Stromal cell of bone marrow (primary cell): Measurements from ENCODE around the gene EPB41L5.
"Not testable (repeated sequence)": the region's sequence is repeated elsewhere in the genome, so short reads cannot be mapped to it uniquely, and the experiment has no call there.

ENCODE experiments used
- DNase-seq: peaks from one replicate; pipeline ENCODE4 v3.0.0-alpha.2; 2012; ENCODE audit warnings: low read depth

EPB41L5 gene

DNA sequence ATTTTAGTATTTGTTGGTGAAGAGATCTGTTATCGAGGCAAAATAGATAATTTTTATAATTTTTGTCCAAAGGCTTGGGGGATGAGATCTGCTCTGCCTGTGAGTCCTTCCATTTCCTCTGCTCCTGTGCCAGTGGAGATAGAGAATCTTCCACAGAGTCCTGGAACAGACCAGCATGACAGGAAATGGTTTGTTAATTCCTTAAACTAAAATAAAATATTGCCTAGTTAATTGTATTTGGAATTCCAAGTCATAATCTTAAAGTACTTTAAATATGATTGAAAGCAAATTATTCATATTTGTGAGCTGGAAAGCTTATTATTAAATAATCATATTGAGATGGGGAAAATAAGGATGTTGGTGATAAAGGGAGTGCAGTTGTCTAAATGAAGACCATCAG, 87.8 kb downstream of the EPB41L5 start:
- no peak for DNase-seq

DNA sequence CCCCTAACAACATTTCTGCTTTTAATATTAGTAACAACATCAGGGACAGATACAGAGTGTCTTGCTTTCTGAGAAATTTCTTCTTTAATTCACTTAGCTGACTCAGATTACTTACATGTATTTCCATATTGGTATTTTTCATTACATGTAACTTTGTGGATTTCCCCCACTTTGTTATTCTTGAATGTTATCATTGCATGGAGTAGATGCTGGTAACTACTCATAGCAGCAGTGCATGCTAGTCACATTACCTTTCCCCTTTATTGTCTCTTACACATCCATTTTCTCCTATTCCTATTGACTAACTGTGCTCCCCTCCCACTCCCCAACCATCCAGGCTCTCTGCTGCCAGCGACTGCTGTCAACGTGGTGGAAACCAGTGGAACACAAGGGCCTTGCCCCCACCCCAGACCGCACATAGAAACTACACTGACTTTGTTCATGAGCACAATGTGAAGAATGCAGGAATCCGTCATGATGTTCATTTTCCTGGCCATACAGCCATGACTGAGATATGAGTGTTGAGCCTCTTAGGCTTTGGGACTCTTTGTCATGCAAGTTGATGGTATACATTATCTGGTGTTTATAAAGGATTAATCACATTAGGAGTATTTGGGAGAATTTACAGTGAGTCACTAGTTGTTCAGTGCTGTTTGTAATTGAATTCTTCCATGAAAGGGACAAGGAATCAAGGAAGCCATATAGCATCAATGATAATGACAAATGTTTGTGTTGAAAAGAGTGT, 91.0 kb downstream of the EPB41L5 start:
- DNase-seq, result peak; percentile 50

DNA sequence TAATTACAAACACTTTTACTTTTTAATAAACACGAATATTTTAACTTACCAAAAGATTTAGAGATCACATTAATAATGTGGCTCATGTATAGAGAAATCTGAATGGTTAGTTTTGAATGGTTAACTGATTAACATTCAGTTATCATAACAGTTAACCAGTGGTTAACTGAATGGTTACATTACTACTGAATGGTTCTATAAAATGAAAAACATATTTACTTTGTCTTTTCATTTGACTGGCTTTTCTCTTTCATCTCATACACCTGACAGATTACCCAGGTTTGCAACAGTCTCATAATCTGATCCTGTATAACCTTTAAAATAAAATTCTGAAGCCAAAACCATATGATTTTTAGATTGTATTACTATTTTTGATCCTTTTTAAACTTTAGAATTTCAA, 91.9 kb downstream of the EPB41L5 start:
- no peak for DNase-seq

DNA sequence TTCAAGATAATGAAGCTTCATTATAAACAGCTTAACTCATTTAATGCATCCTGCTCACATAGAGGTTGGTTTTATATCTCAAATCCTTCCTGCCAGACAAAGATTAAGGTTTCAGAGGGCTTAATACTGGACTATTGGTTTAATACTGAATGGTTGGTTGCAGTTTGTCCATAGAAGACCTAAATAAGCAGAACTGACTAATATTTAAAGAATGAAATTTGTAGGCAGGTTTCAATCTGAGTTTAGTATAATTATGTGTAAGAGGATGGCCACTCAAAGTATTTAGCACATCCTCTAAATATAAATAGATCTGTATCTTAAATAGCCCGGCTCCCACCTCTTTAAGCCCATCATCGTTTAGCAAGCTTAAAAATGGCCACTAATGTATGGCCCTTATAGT, 92.5 kb downstream of the EPB41L5 start:
- no peak for DNase-seq

DNA sequence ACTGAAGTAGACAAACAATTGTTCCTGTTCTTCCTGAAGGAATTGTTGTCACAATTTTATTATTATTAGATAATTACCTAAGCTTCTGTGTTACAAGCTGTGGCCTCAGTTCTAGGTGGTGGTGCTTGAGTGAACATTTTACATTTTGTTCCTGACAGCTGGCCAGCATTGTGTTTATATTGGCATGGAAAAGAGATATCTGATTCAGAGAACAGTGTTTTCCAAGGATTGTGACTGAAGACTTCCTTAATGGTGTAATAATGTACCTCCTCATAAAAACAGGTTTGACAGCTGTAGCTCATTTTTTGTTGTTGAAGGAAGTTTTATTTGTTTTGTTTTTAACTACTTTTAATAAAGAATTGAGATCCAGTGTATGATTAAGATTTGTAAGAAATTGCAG, 95.2 kb downstream of the EPB41L5 start:
- peak; percentile 68 for DNase-seq

DNA sequence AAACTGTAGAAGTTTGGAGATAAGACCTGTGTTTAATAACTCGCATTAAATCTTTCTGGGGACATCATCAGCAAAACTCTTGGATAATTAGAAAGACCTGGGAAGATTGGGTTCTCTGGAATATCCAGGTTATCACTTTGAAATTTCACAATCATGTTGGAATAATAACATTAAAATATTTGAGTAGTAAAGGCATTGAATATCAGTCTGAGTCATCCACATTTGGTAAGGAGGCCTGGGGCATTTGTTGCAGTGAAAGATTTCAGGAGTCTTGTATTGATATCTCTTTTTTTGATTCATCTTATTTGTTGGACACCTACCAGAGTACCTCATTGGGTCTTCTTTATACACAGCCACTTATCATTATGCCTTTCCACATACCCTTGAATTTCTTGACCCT, 95.9 kb downstream of the EPB41L5 start:
- DNase-seq, result peak; percentile 3

DNA sequence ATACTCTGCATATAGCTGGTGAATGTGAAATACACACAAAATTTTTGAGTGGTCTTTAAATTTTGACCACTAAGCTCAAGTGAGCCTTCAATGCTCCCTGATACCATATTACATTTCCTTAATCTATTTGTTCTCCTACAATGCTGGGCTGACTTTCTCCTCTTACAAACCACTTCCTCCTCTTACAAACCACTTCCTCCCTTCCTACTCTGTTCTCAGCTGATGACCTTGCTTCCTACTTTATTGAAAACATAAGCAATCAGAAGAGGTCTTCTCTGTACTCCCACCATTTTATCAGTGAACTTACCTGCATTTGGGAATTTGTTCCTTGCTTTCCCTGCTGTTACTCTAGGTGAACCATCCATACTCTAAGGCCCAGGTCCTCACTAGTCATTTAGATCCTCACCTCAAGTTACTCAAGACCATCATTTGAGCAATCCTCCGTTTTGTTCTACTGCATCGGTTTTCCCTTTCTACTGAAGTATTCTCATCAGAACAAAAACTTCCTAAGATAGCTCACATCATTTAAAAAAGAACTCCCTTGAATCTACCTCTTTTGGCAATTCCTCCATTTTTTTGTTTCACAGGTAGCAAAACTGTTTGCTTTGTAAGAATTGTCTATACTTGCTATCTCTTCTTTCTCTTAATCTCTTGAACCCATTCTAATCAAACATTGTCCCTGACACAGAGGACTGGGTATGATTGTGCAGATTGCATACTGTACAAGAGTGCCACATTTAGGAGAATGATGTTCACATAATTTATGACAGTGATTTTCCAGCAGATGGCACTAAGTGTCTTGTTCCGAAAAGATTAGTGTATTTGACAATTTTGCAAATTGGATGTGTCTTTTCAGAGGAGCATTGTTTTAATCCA, 96.5 kb downstream of the EPB41L5 start:
- peak; percentile 19 for DNase-seq

DNA sequence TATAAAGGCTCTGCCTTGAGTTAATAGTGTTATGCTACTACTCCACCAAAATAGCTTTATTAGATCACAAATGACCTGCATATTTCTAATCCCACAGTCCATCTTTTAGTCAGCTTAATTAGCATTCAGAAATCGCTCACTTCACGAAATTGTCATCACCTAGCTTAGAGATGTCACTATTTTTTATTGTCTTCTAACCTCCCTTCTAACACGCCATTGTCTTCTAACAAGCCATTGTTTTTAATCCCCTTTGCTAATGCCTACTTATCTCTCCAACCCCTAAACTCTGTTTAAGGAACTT, 97.1 kb downstream of the EPB41L5 start:
- no peak for DNase-seq

DNA sequence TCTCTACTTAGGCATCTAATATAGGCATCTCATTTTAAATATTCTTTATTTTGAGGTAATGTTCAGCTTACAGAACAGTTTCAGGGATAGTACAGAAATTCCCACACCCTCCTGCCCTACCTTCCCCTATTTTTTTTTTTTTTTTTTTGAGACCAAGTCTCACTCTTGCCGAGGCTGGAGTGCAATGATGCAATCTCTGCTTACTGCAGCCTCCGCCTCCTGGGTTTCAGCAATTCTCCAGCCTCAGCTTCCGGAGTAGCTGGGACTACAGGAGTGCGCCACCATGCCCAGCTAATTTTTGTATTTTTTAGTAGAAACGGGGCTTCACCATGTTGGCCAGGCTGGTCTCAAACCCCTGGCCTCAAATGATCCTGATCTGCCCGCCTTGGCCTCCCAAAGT, 97.6 kb downstream of the EPB41L5 start:
- no peak for DNase-seq

DNA sequence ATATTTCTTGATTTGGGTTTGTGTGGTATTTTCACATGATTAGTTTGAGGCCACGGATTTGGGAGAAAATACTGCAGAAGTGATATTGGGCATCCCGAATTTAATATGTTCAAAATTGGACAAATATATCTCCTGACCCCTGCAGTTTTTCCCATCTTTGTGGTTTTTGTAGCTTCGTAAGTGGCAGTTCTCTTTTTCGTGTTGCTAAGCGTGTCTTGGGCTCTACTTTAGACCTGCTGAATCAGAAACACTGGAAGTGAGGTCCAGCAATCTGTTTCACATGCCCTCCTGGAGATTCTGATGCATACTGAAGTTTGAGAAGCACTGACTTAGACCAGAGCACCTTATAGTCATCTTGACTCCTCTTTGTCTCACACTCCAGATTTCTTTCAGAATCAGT, 98.3 kb downstream of the EPB41L5 start:
- DNase-seq, result no peak

DNA sequence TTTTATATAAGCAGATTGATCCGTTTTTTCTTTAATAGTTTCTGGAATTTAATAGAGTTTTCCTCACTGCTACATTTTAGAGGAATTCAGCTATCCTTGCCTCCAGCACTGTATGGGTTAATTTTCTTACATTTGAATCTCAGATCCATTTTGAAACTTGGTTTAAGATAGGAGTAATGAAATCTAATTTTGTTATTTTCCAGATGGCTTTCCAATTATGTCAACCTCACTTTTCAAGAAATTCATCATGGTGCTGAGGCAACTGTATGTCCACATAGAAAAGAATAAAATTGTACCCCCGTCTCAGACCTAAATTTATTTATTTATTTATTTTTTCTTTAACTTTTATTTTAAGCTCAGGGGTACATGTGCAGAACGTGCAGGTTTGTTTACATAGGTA, 105.1 kb downstream of the EPB41L5 start:
- no peak for DNase-seq

DNA sequence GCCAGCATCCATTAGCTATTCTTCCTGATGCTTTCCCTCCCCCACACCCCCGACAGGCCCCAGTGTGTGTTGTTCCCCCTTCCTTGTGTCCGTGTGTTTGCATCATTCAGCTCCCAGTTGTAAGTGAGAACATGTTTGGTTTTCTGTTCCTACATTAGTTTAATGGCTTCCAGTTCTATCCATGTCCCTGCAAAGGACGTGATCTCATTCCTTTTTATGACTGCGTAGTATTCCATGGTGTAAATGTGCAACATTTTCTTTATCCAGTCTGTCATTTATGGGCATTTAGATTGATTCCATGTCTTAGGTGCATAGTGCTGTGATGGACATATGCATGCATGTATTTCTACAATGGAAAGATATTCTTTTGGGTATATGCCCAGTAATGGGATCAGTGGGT, 105.6 kb downstream of the EPB41L5 start:
- no peak for DNase-seq

DNA sequence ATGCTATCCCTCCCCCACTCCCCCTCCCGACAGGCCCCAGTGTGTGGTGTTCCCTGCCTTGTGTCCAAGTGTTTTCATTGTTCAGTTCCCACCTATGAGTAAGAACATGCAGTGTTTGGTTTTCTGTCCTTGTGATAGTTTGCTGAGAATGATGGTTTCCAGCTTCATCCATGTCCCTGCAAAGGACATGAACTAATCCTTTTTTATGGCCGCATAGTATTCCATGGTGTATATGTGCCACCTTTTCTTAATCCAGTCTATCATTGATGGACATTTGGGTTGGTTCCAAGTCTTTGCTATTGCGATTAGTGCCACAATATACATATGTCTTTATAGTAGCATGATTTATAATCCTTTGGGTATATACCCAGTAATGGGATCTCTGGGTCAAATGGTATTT, 108.5 kb downstream of the EPB41L5 start:
- not testable (repeated sequence) for DNase-seq

DNA sequence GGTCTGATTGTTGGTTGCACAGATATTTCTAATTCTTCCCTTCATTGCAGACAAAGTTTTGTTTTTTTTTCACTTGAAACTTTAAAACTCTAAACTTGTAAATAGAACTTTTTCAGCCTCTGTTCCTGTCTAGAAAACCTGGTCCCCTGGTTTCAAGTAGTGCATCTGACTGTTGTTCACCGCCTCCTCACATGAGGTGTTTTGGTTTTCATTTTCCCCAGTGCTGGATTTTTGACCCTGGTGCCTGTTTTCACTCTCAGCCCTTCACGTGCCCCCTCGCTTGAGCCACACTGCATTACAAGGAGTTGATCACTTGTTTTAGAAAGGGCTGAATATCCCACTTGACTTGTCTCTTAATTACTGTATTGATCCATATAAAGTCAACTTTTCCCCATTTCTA, 110.2 kb downstream of the EPB41L5 start:
- DNase-seq, result no peak

DNA sequence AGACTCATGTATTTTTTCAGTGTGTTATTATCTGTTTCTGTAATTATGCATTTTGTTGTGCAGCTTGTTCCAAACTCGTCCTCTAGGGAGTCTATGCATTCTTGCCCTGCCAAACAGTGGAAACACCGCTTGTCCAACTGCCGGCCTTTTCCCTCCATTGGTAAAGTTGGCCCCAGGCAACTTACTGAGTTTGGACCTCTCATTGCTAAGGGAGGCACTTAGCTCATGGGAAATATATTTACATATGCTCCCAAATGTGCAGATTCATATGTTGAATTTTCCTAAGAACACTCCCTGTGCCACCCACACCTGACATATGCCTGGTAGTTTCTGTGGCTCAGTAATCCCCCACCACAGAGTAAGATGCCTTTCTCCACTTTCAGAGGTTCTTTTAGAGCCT, 112.3 kb downstream of the EPB41L5 start:
- no peak for DNase-seq

DNA sequence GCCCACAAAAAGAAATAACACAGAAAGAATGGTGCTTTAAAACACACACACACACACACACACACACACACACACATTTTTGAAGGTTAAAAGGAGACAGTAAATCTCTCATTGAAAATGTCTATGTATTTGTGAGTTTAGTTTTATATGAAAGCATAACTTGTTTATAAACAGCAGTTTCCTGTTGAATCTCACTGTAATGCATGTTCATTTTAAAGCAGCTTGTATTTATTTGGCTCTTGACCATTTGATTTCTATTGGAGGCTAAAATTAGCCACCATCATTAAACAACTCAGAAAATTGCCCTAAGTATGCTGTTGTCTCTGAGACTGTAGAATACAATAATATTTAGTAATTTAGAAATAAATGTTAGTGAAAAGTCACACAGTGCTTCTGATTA, 115.3 kb downstream of the EPB41L5 start:
- DNase-seq, result no peak

DNA sequence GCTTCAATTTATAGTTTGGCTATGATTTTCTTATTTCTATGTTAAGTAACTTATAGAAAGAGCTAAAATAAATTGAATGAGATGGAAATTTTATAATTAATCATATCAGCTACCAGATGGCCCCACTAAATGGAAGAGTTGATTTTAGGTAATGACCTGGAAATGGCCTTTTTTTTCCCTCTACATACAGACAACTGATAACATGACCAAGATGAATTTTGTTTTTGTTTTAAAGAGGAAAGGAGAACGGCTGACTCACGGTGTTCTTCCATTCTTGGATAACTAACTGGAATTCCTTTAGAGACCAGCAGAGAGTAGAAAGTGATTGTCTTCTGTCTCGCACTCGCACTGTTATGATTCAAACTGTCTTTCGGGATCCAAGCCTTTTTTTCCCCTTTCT, 119.3 kb downstream of the EPB41L5 start:
- peak; percentile 13 for DNase-seq

DNA sequence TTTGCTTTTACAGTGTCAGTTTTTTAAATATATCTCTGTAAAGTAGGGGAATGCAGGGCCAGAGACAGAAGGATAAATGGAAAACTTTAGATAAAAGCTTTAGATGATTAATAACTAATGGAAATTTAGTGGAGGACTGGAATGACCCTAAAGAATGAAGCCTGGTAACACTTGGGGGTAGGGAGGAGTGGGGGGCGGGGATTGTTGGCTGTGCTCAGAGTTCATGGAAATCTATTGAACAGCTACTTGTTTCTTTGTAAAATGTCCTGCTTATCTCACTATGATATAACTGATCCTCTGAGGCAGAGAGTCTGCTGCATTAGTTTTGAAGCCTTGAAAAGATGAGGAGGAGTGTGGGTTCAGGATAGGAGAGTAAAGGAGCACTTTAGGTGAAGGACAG, 119.8 kb downstream of the EPB41L5 start:
- DNase-seq, result no peak

DNA sequence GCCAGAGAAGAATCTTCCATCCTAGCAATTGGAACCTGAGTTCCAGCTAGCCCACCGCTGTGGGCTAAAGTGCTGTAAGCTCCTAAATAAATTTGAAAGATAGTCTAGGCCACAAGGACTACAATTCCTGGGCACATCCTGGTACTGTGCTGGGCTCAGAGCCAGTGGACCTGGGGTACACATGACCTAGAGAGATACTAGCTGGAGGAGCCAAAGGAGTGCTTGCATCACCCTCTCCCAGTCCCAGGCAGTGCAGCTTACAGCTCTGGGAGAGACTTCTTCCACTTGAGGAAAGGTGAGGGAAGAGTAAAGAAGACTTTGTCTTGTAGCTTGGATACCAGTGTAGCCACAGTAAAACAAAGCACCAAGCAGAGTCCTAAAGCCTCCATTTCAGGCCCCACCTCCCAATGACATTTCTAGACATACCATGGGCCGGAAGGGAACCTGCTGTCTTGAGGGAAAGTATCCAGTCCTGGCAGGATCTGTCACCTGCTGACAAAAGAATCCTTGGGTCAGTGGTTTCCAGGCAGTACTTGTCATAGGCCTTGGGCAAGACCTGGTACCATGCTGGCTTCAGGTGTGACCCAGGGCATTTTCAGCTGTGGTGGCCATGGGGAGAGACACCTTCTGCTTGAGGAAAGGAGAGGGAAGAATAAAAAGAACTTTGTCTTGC, 120.8 kb downstream of the EPB41L5 start:
- no peak for DNase-seq

DNA sequence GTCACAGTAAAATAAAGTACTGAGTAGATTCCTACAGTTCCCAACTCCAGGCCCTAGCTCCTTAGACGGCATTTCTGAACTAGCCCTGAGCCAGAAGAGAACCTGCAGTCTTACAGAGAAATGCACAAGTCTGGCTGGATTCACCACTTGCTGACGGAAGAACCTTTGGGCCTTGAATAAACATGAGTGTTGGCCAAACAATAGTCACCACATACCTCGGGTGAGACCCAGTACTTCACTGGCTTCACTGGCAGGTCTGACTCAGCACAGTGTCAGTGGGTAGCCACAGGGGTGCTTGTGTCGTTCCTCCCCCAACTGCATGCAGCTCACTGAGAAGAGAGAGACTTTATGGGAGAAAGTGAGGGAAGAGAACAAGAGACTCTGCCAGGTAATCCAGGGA, 121.4 kb downstream of the EPB41L5 start:
- DNase-seq, result peak; percentile 73

DNA sequence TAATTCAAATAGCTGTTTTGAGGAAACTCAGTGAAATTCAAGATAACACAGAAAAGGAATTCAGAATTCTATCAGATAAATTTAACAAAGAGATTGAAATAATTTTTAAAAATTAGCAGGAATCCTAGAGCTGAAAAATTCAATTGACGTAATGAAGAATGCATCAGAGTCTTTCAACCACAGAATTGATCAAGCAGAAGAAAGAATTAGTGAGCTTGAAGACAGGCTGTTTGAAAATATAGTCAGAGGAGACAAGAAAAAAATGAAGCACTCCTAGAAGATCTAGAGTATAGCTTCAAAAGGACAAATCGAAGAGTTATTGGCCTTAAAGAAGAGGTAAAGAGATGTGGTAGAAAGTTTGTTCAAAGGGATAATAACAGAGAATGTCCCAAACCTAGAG, 122.1 kb downstream of the EPB41L5 start:
- not testable (repeated sequence) for DNase-seq

DNA sequence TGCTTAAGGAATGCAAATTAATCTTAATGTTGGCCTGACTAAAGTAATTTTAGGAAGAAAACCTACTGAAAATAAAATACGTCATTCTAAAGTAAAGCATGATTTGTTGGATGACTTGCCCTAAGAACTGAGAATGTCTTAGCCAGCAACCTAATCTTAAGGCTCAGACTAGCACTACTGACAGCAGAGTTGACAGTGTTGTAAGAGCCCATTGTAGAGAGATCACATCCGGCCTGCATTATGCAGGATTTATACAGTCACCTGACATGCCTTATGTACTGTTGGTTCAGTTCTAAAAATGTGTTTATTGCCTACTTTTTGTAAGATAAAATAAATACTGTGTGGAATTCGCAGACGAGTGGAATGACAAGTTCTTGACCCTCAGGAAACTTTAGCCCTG, 128.0 kb downstream of the EPB41L5 start:
- no peak for DNase-seq
